SK-N-DZ (cell line): ENCODE measurements around the gene TINCR. TPM values are rescaled to one million over a fixed set of nuclear protein-coding genes. Genes with fewer than 3 reads are reported as not detected.
"Not testable (repeated sequence)": the region's sequence is repeated elsewhere in the genome, so short reads cannot be mapped to it uniquely, and the experiment has no call there.

Experiments
- DNase-seq: peaks from one replicate; pipeline ENCODE4 v3.0.0-alpha.2; 2015; ENCODE audit warnings: low spot score
- polyA plus RNA-seq, 2 experiments: library from polyadenylated mRNA; depleted of rRNA; stranded (reverse); fragments of >200 nt; gene quantifications; 2 replicates each; pipeline ENCODE4 v1.2.3, GENCODE V29; 2014

The TINCR gene
- polyA plus RNA-seq (2014; cell fraction: cytosol; rRNA removed): 0.09 TPM in 1 of 2 replicates, not detected in the other
- polyA plus RNA-seq (2014; cell fraction: nucleus; rRNA removed): not detected in 2 replicates

- DNase-seq: no peak
These were observed at the start of gene TINCR for GRCh38 chr19:5567360-5567969. TINCR (minus strand) TSS chr19:5567953.

GRCh38 chr19:5617080-5617479, 49.3 kb upstream of the TINCR start:
- no peak for DNase-seq

GRCh38 chr19:5615756-5616327, 48.1 kb upstream of the TINCR start:
- DNase-seq: no peak

- DNase-seq: no peak
These were observed 45.4 kb upstream of the TINCR start for GRCh38 chr19:5612891-5613865.

- no peak for DNase-seq
These were observed 42.2 kb upstream of the TINCR start for GRCh38 chr19:5609881-5610448.

GRCh38 chr19:5608766-5609165, 41.0 kb upstream of the TINCR start:
- not testable (repeated sequence) for DNase-seq

GRCh38 chr19:5608291-5608690, 40.5 kb upstream of the TINCR start:
- no peak for DNase-seq

- no peak for DNase-seq
These were observed 39.8 kb upstream of the TINCR start for GRCh38 chr19:5607318-5608275.

GRCh38 chr19:5605362-5605761, 37.6 kb upstream of the TINCR start:
- no peak for DNase-seq

- DNase-seq: no peak
These were observed 35.9 kb upstream of the TINCR start for GRCh38 chr19:5603626-5604025.

GRCh38 chr19:5600797-5601196, 33.0 kb upstream of the TINCR start:
- no peak for DNase-seq

- DNase-seq: no peak
These were observed 28.0 kb upstream of the TINCR start for GRCh38 chr19:5595745-5596144.

GRCh38 chr19:5595129-5595528, 27.4 kb upstream of the TINCR start:
- DNase-seq: no peak

GRCh38 chr19:5594521-5594950, 26.8 kb upstream of the TINCR start:
- DNase-seq: no peak

- no peak for DNase-seq
These were observed 25.8 kb upstream of the TINCR start for GRCh38 chr19:5593343-5594255.

- no peak for DNase-seq
These were observed 25.0 kb upstream of the TINCR start for GRCh38 chr19:5592531-5593342.

- DNase-seq: no peak
These were observed 23.7 kb upstream of the TINCR start for GRCh38 chr19:5591476-5591875.

GRCh38 chr19:5590865-5591154, 23.1 kb upstream of the TINCR start:
- DNase-seq: no peak
